ENCODE data around the gene HOXC12.

The HOXC12 gene

DNA sequence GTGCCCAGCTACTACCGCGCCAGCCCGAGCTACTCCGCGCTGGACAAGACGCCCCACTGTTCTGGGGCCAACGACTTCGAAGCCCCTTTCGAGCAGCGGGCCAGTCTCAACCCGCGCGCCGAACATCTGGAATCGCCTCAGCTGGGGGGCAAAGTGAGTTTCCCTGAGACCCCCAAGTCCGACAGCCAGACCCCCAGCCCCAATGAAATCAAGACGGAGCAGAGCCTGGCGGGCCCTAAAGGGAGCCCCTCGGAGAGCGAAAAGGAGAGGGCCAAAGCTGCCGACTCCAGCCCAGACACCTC, 30.9 kb downstream of the HOXC12 start:
- no peak for DNase-seq

GRCh38 chr12:53985994-53986685, 31.4 kb downstream of the HOXC12 start:
- no peak for DNase-seq

GRCh38 chr12:53986686-53987483, 32.2 kb downstream of the HOXC12 start:
- DNase-seq, result no peak

DNA sequence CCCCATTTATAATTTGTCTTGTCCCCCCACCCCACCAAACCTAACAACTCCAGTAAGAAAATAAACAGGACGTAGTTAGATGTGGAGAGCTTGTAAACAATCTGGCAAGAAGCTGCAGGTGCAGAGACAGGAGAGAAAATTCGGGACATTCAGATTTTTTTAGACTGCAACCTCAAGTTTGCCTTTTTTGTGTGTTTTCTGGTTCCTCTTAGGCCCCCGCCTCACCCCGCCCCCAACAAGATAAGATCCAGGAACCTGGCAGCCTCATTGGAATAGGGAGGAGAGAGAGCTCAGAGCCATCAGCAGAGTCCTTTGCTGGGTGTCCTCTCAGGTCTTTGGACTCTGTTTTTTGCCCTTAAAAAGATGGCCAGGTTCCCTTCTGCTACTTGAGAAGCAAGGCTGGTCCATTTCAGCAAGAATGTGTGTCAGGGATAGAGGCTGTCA, 33.1 kb downstream of the HOXC12 start:
- DNase-seq, result no peak

DNA sequence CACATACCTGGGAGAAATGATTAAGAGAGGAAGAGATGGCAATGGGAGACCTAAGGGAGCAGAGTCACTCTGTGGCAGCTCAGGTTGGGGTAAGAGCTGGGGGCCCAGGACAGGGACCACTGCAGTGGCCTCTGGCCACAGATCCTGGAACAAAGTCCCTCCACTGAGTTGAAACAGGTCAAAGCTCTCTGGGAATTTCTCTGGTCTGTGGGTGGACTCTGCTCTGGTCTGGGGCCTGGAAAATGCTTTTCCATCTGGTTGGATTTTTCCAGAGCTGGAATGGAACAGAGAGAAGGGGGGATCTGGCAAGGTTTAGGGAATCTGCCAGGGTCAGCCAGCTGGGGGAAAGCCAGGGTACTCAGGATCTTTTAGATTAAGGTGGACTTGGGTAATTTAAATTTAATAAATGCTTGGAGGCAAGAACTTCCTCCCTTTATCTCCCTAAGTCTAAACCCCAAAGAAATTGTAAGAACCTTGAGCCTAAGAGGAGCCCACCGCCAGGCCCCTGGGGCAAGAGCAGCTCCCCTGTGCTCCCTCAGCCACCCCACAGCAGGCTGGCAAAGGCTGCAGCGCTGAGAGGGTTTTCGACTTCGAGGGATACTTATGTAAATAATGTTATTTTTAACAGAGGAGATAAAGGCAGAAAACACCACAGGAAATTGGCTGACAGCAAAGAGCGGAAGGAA, 34.0 kb downstream of the HOXC12 start:
- no peak for DNase-seq

DNA sequence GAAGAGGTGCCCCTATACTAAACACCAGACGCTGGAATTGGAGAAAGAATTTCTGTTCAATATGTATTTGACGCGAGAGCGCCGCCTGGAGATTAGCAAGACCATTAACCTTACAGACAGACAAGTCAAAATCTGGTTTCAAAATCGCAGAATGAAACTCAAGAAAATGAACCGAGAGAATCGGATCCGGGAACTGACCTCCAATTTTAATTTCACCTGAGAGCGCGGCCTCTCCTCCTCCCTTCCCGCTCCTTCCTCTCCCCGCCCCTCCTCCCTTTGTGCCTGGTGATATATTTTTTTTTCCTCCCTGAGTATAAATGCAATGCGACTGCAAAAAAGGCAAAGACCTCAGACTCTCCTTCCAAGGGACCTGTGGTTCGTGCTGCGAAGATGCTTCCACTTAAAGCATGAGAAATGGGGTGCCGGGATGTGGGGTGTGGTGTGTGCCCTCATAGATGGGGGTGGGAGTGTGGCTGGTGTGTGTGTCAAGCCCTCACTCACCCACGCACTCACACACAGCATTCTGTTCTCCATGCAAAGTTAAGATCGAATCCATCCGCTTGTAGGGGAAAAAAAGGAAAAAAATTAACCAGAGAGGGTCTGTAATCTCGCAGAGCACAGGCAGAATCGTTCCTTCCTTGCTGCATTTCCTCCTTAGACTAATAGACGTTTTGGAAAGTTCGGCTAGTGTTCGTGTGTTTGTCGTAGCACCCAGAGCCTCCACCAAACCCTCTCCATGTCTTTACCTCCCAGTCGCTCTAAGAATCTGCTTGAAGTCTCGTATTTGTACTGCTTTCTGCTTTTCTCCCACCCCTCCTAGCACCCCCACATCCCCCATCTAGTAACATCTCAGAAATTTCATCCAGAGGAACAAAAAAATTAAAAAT, 34.8 kb downstream of the HOXC12 start:
- no peak for DNase-seq

DNA sequence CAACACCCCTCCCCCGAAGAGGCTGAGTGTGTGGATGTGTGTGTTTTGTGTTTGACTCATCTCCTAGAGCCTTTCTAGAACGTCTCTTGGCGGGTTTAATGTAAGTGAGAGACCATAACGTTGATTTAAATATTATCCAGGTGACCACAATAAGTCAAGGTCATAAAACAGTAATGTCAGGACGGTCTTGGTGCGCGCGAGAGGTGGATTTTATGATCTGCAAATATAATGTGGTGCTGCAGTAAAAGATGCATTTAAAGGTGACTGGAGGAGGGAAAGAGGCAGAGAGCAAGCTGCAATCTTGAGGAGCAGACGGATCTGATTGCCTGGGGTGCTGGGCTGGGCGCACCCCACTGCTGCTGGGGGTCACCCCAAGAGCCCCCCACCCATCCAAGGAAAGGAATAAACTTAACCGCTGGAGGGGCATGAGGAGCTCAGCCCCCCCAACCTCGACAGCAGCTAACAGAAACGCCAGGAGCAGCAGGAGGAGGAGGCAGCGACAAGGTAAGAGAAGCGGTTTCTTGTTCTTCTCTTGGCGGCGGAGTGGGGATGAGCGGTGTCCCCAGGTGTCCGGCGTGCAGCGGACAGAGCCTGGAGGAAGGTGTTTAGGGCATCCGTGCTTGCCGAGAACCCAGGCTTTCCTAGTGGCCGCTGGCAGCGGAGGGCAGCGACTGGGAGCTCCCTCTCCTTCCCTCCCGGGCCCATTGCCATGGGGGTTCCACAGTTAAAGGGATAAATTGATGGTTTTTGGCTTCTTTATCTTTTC, 35.8 kb downstream of the HOXC12 start:
- DNase-seq, result no peak

DNA sequence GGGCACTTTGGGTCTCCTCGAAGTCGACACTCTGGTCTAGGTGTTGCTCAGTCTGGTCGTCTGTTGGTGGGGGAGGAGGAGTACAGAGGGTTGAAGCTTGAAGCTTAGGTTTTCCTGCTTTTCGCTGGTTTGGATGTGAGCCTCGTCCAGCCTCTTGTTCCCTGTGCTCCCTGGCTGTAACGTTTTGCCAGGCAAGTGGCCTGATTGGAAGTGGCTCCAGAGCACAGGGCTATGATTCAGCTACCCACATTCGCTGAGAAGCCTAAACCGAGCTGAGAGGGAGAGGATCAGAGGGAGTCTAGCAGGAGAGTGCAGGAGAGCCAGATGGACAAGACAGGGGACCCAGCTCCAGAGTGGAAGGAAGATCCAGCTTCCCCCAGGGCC, 36.4 kb downstream of the HOXC12 start:
- DNase-seq, result no peak

- no peak for DNase-seq
These were observed 37.7 kb downstream of the HOXC12 start for GRCh38 chr12:53992377-53992889.

- no peak for DNase-seq
These were observed 38.7 kb downstream of the HOXC12 start for GRCh38 chr12:53993162-53994008.

GRCh38 chr12:53994009-53994263, 39.2 kb downstream of the HOXC12 start:
- no peak for DNase-seq

- DNase-seq, result no peak
These were observed 39.7 kb downstream of the HOXC12 start for GRCh38 chr12:53994264-53995001.

GRCh38 chr12:53995002-53995377, 40.3 kb downstream of the HOXC12 start:
- no peak for DNase-seq

DNA sequence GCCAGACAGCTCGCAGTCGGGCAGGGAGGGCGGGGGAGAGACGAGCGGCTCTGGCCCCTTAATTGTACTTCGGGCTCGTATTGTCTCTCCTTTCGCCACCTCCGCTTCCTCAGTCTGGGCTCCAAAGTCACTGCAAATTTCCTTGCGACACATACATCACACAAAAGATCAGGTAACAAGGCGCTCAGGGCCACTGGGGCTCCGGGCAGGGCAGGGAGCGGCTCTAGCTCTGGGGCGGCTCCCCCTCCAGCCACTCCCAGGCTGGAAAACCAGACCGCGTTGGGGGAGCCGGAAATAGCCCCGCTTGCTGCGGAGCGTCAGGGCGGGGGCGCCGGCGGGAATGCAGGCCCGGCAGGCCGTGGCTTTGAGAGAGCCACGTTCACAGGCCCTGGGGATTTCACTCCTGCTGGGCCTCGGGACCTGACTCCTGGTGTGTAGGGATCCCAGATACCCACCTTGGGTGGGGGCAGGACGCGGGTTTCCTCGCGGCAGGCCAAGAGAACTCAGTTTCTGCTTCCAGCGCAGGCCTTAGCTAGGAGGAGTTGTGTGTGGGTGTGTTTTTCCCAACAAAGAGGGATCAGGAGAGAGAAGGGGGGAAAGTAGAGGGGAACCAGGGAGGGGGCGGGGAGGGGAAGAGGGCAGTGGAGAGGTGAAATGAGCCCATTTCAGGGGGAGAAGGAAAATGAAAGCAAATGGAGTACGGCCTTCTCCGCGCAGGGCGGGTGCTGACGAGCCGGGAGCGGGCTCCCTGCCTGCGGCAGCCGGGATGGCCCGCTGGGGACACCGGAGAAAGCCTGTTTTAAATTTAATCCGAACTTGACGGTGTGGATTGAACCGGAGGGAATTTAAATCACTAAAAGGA, 40.9 kb downstream of the HOXC12 start:
- DNase-seq, result no peak

- no peak for DNase-seq
These were observed 41.8 kb downstream of the HOXC12 start for GRCh38 chr12:53996240-53997203.

GRCh38 chr12:53997204-53998109, 42.8 kb downstream of the HOXC12 start:
- DNase-seq, result no peak

Data from activated CD8-positive, alpha-beta memory T cell treated with anti-CD3 and anti-CD28 coated beads, Interleukin-2, amount 50 U/mL, for 4 hours (primary cell).